Liver (tissue), 9 donors: ENCODE results near the gene CCDC192. TPM values are rescaled to one million over a fixed set of nuclear protein-coding genes. Genes with fewer than 3 reads are reported as not detected.

Experiments used
- DNase-seq: peaks from one replicate; pipeline ENCODE4 v3.0.0-alpha.2; 2017; ENCODE audit warnings: low spot score
- H3K27ac ChIP-seq, 2 donors: one replicate each; pipeline ENCODE4 v1.7.0; 2013; ENCODE audit warnings: inconsistent platforms in 2 of 2, low read length in 2 of 2, control low read depth in 1 of 2, low read depth in 1 of 2, mild to moderate bottlenecking in 1 of 2
- H3K27me3 ChIP-seq, 4 donors: one replicate each; pipeline versions ENCODE4 v1.6.1 to v1.7.0; 2013; ENCODE audit warnings: low read length in 3 of 4, inconsistent platforms in 1 of 4, mild to moderate bottlenecking in 1 of 4, moderate library complexity in 1 of 4; ENCODE audit not compliant: control insufficient read depth in 4 of 4, insufficient read depth in 4 of 4
- H3K36me3 ChIP-seq, 4 donors: one replicate each; pipeline versions ENCODE4 v1.6.1 to v1.7.0; 2013; ENCODE audit warnings: low read length in 3 of 4, mild to moderate bottlenecking in 3 of 4, low read depth in 1 of 4, moderate library complexity in 1 of 4; ENCODE audit not compliant: control insufficient read depth in 4 of 4, insufficient read depth in 3 of 4
- H3K4me1 ChIP-seq, 4 donors: one replicate each; pipeline versions ENCODE4 v1.6.1 to v1.7.0; 2013; ENCODE audit warnings: low read length in 3 of 4, mild to moderate bottlenecking in 3 of 4, moderate library complexity in 1 of 4; ENCODE audit not compliant: control insufficient read depth in 4 of 4, insufficient read depth in 4 of 4
- H3K4me3 ChIP-seq, 3 donors: one replicate each; pipeline versions ENCODE4 v1.6.1 to v1.7.0; 2013; ENCODE audit warnings: low read length in 3 of 3, control low read depth in 1 of 3, low read depth in 1 of 3, mild to moderate bottlenecking in 1 of 3
- H3K9ac ChIP-seq, 2 donors: one replicate each; pipeline ENCODE4 v1.7.0; 2013; ENCODE audit warnings: low read length in 2 of 2, mild to moderate bottlenecking in 2 of 2, moderate library complexity in 2 of 2, control low read depth in 1 of 2, low read depth in 1 of 2
- H3K9me3 ChIP-seq, 4 donors: one replicate each; pipeline versions ENCODE4 v1.6.1 to v1.7.0; 2013; ENCODE audit warnings: low read length in 3 of 4; ENCODE audit not compliant: control insufficient read depth in 4 of 4
- ATF3 ChIP-seq: IDR thresholded peaks from 2 replicates; pipeline ENCODE4 v1.6.1; 2016; ENCODE audit warnings: antibody characterized with exemption
- CTCF ChIP-seq: fragments of 150-350 bp; IDR thresholded peaks from 2 replicates; pipeline ENCODE4 v1.5.1; 2017; ENCODE audit warnings: improper control_type of control experiment, low read depth, low read length; ENCODE audit not compliant: missing input control
- EGR1 ChIP-seq, 2 donors: IDR thresholded peaks; 2 replicates each; pipeline ENCODE4 v1.6.1; 2016 to 2018; ENCODE audit warnings: antibody characterized with exemption in 2 of 2, low read depth in 2 of 2
- FOXA1 ChIP-seq: IDR thresholded peaks from 2 replicates; pipeline ENCODE4 v1.6.1; 2016; ENCODE audit warnings: antibody characterized with exemption
- FOXA2 ChIP-seq: IDR thresholded peaks from 2 replicates; pipeline ENCODE4 v1.6.1; 2016; ENCODE audit warnings: antibody characterized with exemption
- GABPA ChIP-seq, 2 donors: IDR thresholded peaks in 1 of 2; conservative IDR thresholded peaks in 1 of 2; 2 replicates each; pipeline ENCODE4 v1.6.1; 2016; ENCODE audit warnings: antibody characterized with exemption in 2 of 2, mild to moderate bottlenecking in 1 of 2, moderate library complexity in 1 of 2
- HNF4A ChIP-seq, 2 donors: conservative IDR thresholded peaks; 2 replicates each; pipeline ENCODE4 v1.6.1; 2016; ENCODE audit warnings: antibody characterized with exemption in 2 of 2, mild to moderate bottlenecking in 2 of 2
- HNF4G ChIP-seq: IDR thresholded peaks from 2 replicates; pipeline ENCODE4 v1.6.1; 2016; ENCODE audit warnings: antibody characterized with exemption
- JUND ChIP-seq, 2 donors: IDR thresholded peaks; 2 replicates each; pipeline ENCODE4 v1.6.1; 2016; ENCODE audit warnings: antibody characterized with exemption in 2 of 2
- MAX ChIP-seq: IDR thresholded peaks from 2 replicates; pipeline ENCODE4 v1.6.1; 2016; ENCODE audit warnings: antibody characterized with exemption
- NR2F2 ChIP-seq: IDR thresholded peaks from 2 replicates; pipeline ENCODE4 v1.6.1; 2016; ENCODE audit warnings: antibody characterized with exemption
- RAD21 ChIP-seq, 2 donors: IDR thresholded peaks; 2 replicates each; pipeline ENCODE4 v1.6.1; 2016; ENCODE audit warnings: antibody characterized with exemption in 2 of 2, mild to moderate bottlenecking in 2 of 2
- REST ChIP-seq: IDR thresholded peaks from 2 replicates; pipeline ENCODE4 v1.6.1; 2016; ENCODE audit warnings: antibody characterized with exemption, mild to moderate bottlenecking
- RXRA ChIP-seq, 2 donors: IDR thresholded peaks; 2 replicates each; pipeline ENCODE4 v1.6.1; 2017 to 2018; ENCODE audit warnings: antibody characterized with exemption in 2 of 2, mild to moderate bottlenecking in 1 of 2
- SP1 ChIP-seq: IDR thresholded peaks from 2 replicates; pipeline ENCODE4 v1.6.1; 2018; ENCODE audit warnings: antibody characterized with exemption, mild to moderate bottlenecking
- TAF1 ChIP-seq: conservative IDR thresholded peaks from 2 replicates; pipeline ENCODE4 v1.6.1; 2016; ENCODE audit warnings: antibody characterized with exemption, mild to moderate bottlenecking
- YY1 ChIP-seq: IDR thresholded peaks from 2 replicates; pipeline ENCODE4 v1.6.1; 2016; ENCODE audit warnings: antibody characterized with exemption, mild to moderate bottlenecking
- ZBTB33 ChIP-seq: IDR thresholded peaks from 2 replicates; pipeline ENCODE4 v1.6.1; 2016; ENCODE audit warnings: antibody characterized with exemption
- WGBS: extraction: QIAGEN DNeasy Blood & Tissue Kit; methylation state at CpG from one replicate; pipeline ENCODE4 v1.1.7; 2013; 5-methylcytosine and 5-hydroxymethylcytosine counted together
- polyA plus RNA-seq, 2 donors: library from polyadenylated mRNA; stranded (reverse) in 1 of 2; unstranded in 1 of 2; fragments of 200-250 nt in 1 of 2; fragments of >200 nt in 1 of 2; fragmentation: Nextera tagmentation in 1 of 2; extraction: Ambion mirVana in 1 of 2; gene quantifications; one replicate each; pipeline versions ENCODE4 v1.2.1 to v1.2.3, GENCODE V29; 2013 to 2015
- total RNA-seq, 2 donors: library from RNA; depleted of rRNA; stranded (reverse); fragments of >200 nt; gene quantifications; one replicate each; pipeline ENCODE4 v1.2.3, GENCODE V29; 2014
- donor health status: healthy.
- donor health status: healthy.
- donor health status: healthy.
- donor health status: healthy.
- donor health status: healthy.

Gene CCDC192
- total and polyA plus RNA-seq, 4 donors, result not detected

- Histone ChIP-seq H3K4me1 (peaks cover 0 to 2% (median 0%) of the 10 kb centered on the region in 4 donors), H3K9ac (no peak overlapping the region), H3K36me3 (no peaks in the 10 kb centered on the region), H3K4me3 (no peak overlapping the region), H3K9me3 (no peaks in the 10 kb centered on the region), H3K27ac (no peak overlapping the region), H3K27me3 (no peaks in the 10 kb centered on the region)
- DNase-seq, result no peak
- no peak for TF ChIP-seq EGR1 (IDR thresholded peaks at IDR 0.05; ENCODE audit: low read depth in 2 of 2)
- TF ChIP-seq HNF4G, result no peak
- no peak for TF ChIP-seq HNF4A (conservative IDR thresholded peaks at IDR 0.05)
- TF ChIP-seq TAF1, result no peak
- no peak for TF ChIP-seq ATF3
- no peak for TF ChIP-seq RXRA (IDR thresholded peaks at IDR 0.05)
- TF ChIP-seq NR2F2, result no peak
- no peak for TF ChIP-seq FOXA2
- TF ChIP-seq FOXA1, result no peak
- TF ChIP-seq YY1, result no peak
- TF ChIP-seq REST, result no peak
- TF ChIP-seq RAD21 (IDR thresholded peaks at IDR 0.05), result no peak
- no peak for TF ChIP-seq ZBTB33
- no peak for TF ChIP-seq MAX
- no peak for TF ChIP-seq GABPA (IDR thresholded peaks at IDR 0.05 in 1 of 2, conservative IDR thresholded peaks at IDR 0.05 in 1 of 2)
- TF ChIP-seq JUND (IDR thresholded peaks at IDR 0.05), result no peak
- no peak for TF ChIP-seq SP1
- TF ChIP-seq CTCF, result no peak
- WGBS, result 81% methylated on average over 5 of the region's 5 CpGs
Measured at GRCh38 chr5:127976991-127977717, 274.0 kb downstream of the CCDC192 start.
